Measurements from ENCODE around the gene NELFA.

Gene NELFA

GRCh38 chr4:2008921-2009650, at the start of gene NELFA:
Gene NELFA (minus strand): TSS chr4:2008974. CDS start chr4:2008959, 15 bp downstream.
- Mint-ChIP-seq H3K4me3 (peak within 1 kb of the TSS; percentile 89), H3K27me3 (ENCODE audit: low read depth) (peaks cover 14% of the 10 kb centered on the region), H3K4me1 (ENCODE audit: low read depth) (peaks cover 26% of the 10 kb centered on the region), H3K9me3 (no peaks in the 10 kb centered on the region), H3K27ac (peak within 1 kb of the TSS; percentile 91), H3K36me3 (ENCODE audit: low read depth) (peaks cover 11% of the 10 kb centered on the region)

- H3K9me3 Mint-ChIP-seq = no peaks in the 10 kb centered on the region
- H3K27ac Mint-ChIP-seq = no peak overlapping the region
- peaks cover 46% of the 10 kb centered on the region for H3K27me3 Mint-ChIP-seq (ENCODE audit: low read depth)
- no peaks in the 10 kb centered on the region for H3K36me3 Mint-ChIP-seq (ENCODE audit: low read depth)
- H3K4me1 Mint-ChIP-seq (ENCODE audit: low read depth) = peaks cover 3% of the 10 kb centered on the region
- H3K4me3 Mint-ChIP-seq = peak overlapping the region; percentile 28
Observed at GRCh38 chr4:2057382-2058065, 48.8 kb upstream of the NELFA start.

GRCh38 chr4:2054217-2054616, 45.4 kb upstream of the NELFA start:
- no peak overlapping the region for H3K27ac Mint-ChIP-seq
- H3K27me3 Mint-ChIP-seq (ENCODE audit: low read depth) = peaks cover 59% of the 10 kb centered on the region
- H3K4me1 Mint-ChIP-seq (ENCODE audit: low read depth) = peaks cover 2% of the 10 kb centered on the region
- H3K4me3 Mint-ChIP-seq = no peak overlapping the region
- H3K36me3 Mint-ChIP-seq (ENCODE audit: low read depth) = no peaks in the 10 kb centered on the region
- H3K9me3 Mint-ChIP-seq = no peaks in the 10 kb centered on the region

- no peaks in the 10 kb centered on the region for H3K36me3 Mint-ChIP-seq (ENCODE audit: low read depth)
- H3K9me3 Mint-ChIP-seq = no peaks in the 10 kb centered on the region
- no peak overlapping the region for H3K4me3 Mint-ChIP-seq
- peaks cover 45% of the 10 kb centered on the region for H3K27me3 Mint-ChIP-seq (ENCODE audit: low read depth)
- H3K4me1 Mint-ChIP-seq (ENCODE audit: low read depth) = no peaks in the 10 kb centered on the region
- no peak overlapping the region for H3K27ac Mint-ChIP-seq
Observed at GRCh38 chr4:2051086-2051485, 42.3 kb upstream of the NELFA start.

GRCh38 chr4:2049811-2050210, 41.0 kb upstream of the NELFA start:
- Mint-ChIP-seq H3K27me3 (ENCODE audit: low read depth) (peaks cover 42% of the 10 kb centered on the region), H3K4me3 (no peak overlapping the region), H3K9me3 (no peaks in the 10 kb centered on the region), H3K36me3 (ENCODE audit: low read depth) (no peaks in the 10 kb centered on the region), H3K4me1 (ENCODE audit: low read depth) (no peaks in the 10 kb centered on the region), H3K27ac (no peak overlapping the region)

- peaks cover 42% of the 10 kb centered on the region for H3K27me3 Mint-ChIP-seq (ENCODE audit: low read depth)
- no peaks in the 10 kb centered on the region for H3K4me1 Mint-ChIP-seq (ENCODE audit: low read depth)
- H3K36me3 Mint-ChIP-seq (ENCODE audit: low read depth) = no peaks in the 10 kb centered on the region
- H3K9me3 Mint-ChIP-seq = no peaks in the 10 kb centered on the region
- no peak overlapping the region for H3K27ac Mint-ChIP-seq
- no peak overlapping the region for H3K4me3 Mint-ChIP-seq
Observed at GRCh38 chr4:2049381-2049780, 40.6 kb upstream of the NELFA start.

GRCh38 chr4:2048831-2049230, 40.1 kb upstream of the NELFA start:
- peaks cover 36% of the 10 kb centered on the region for H3K27me3 Mint-ChIP-seq (ENCODE audit: low read depth)
- H3K27ac Mint-ChIP-seq = no peak overlapping the region
- H3K4me1 Mint-ChIP-seq (ENCODE audit: low read depth) = no peaks in the 10 kb centered on the region

GRCh38 chr4:2047781-2048581, 39.2 kb upstream of the NELFA start:
- Mint-ChIP-seq H3K27ac (no peak overlapping the region), H3K4me3 (no peak overlapping the region), H3K27me3 (ENCODE audit: low read depth) (peaks cover 32% of the 10 kb centered on the region)

More at GRCh38 chr4:2048831-2049230, 40.1 kb upstream of the NELFA start:
- Mint-ChIP-seq H3K9me3 (no peaks in the 10 kb centered on the region), H3K4me3 (no peak overlapping the region), H3K36me3 (ENCODE audit: low read depth) (no peaks in the 10 kb centered on the region)

GRCh38 chr4:2047031-2047660, 38.4 kb upstream of the NELFA start:
- H3K9me3 Mint-ChIP-seq = no peaks in the 10 kb centered on the region
- no peak overlapping the region for H3K27ac Mint-ChIP-seq
- no peak overlapping the region for H3K4me3 Mint-ChIP-seq
- H3K27me3 Mint-ChIP-seq (ENCODE audit: low read depth) = peaks cover 25% of the 10 kb centered on the region
- H3K4me1 Mint-ChIP-seq (ENCODE audit: low read depth) = no peaks in the 10 kb centered on the region
- H3K36me3 Mint-ChIP-seq (ENCODE audit: low read depth) = no peaks in the 10 kb centered on the region

More at GRCh38 chr4:2047781-2048581, 39.2 kb upstream of the NELFA start:
- Mint-ChIP-seq H3K9me3 (no peaks in the 10 kb centered on the region), H3K4me1 (ENCODE audit: low read depth) (no peaks in the 10 kb centered on the region), H3K36me3 (ENCODE audit: low read depth) (no peaks in the 10 kb centered on the region)

GRCh38 chr4:2046031-2046961, 37.5 kb upstream of the NELFA start:
- no peak overlapping the region for H3K27ac Mint-ChIP-seq
- no peak overlapping the region for H3K4me3 Mint-ChIP-seq
- no peaks in the 10 kb centered on the region for H3K36me3 Mint-ChIP-seq (ENCODE audit: low read depth)
- H3K9me3 Mint-ChIP-seq = no peaks in the 10 kb centered on the region
- peaks cover 23% of the 10 kb centered on the region for H3K27me3 Mint-ChIP-seq (ENCODE audit: low read depth)
- H3K4me1 Mint-ChIP-seq (ENCODE audit: low read depth) = no peaks in the 10 kb centered on the region

- Mint-ChIP-seq H3K9me3 (no peaks in the 10 kb centered on the region), H3K36me3 (ENCODE audit: low read depth) (no peaks in the 10 kb centered on the region), H3K27me3 (ENCODE audit: low read depth) (peaks cover 15% of the 10 kb centered on the region), H3K27ac (no peak overlapping the region), H3K4me3 (no peak overlapping the region), H3K4me1 (ENCODE audit: low read depth) (no peaks in the 10 kb centered on the region)
Observed at GRCh38 chr4:2045518-2045951, 36.8 kb upstream of the NELFA start.

- Mint-ChIP-seq H3K27ac (no peak overlapping the region), H3K27me3 (ENCODE audit: low read depth) (peaks cover 18% of the 10 kb centered on the region), H3K4me1 (ENCODE audit: low read depth) (peaks cover 2% of the 10 kb centered on the region), H3K36me3 (ENCODE audit: low read depth) (no peaks in the 10 kb centered on the region), H3K4me3 (no peak overlapping the region), H3K9me3 (no peaks in the 10 kb centered on the region)
Observed at GRCh38 chr4:2044542-2045517, 36.1 kb upstream of the NELFA start.

- Mint-ChIP-seq H3K4me1 (ENCODE audit: low read depth) (peaks cover 2% of the 10 kb centered on the region), H3K27me3 (ENCODE audit: low read depth) (peaks cover 21% of the 10 kb centered on the region), H3K27ac (no peak overlapping the region), H3K36me3 (ENCODE audit: low read depth) (no peaks in the 10 kb centered on the region), H3K4me3 (no peak overlapping the region), H3K9me3 (no peaks in the 10 kb centered on the region)
Observed at GRCh38 chr4:2044119-2044485, 35.3 kb upstream of the NELFA start.

Measured in T-helper 1 cell treated with Interleukin-12 subunit alpha and Interleukin-12 subunit beta and Interleukin-4 antibody, amounts not matched to agents 30 μg/mL and 1 μg/mL, for 36 hours (primary cell).